ENCODE data around the gene GATA1. TPM values are rescaled to one million over a fixed set of nuclear protein-coding genes. Genes with fewer than 3 reads are reported as not detected.

Gene GATA1
- not detected in 2 replicates for total RNA-seq (2014; rRNA removed; shearing (Covaris generic); ENCODE audit: low replicate concordance)

DNA sequence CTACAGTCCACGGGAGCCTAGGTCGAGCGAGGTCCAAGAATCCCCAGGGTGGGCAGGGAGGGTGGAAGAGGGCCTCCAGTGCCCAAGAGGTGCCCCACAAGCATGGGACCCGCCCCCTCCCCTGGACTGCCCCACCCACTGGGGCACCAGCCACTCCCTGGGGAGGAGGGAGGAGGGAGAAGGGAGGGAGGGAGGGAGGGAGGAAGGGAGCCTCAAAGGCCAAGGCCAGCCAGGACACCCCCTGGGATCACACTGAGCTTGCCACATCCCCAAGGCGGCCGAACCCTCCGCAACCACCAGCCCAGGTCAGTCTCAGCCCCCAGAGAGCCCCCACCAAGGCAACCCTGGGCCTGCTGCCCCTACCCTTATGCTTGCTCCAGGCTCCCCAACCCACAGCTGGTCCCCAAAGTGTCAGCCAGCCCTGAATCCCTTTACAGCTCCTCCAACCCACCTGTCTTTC, at the start of gene GATA1:
Gene GATA1, plus strand, starts transcription at position 250 of the 460 bp plus-strand sequence. CDS start 4,520 bp downstream, outside the sequence.
- in situ Hi-C loops (cut with HindIII; ENCODE audit: low pct_unique_long_range_greater_than_20kb, low sequenced_read_pairs) = no loop called here
- no peak for DNase-seq (ENCODE audit: low read depth)

DNA sequence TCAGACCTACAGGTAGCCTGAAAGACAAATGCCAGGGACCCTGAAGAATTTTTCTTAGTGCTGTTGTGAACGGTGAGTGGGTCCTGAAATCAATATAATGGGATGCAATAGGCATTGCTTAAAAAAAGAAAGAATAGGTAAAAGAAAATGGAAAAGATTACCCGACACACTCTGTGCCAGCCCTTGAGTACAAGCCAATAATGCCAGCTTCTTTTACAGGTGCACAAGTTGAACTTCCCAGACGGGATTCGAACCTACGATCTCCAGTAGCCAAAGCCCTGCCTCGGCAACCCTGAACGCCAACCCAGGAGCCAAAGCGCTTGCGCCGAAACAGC, 49.5 kb upstream of the GATA1 start:
- in situ Hi-C loops (cut with HindIII; ENCODE audit: low pct_unique_long_range_greater_than_20kb, low sequenced_read_pairs) = no loop called here
- DNase-seq (ENCODE audit: low read depth) = no peak

DNA sequence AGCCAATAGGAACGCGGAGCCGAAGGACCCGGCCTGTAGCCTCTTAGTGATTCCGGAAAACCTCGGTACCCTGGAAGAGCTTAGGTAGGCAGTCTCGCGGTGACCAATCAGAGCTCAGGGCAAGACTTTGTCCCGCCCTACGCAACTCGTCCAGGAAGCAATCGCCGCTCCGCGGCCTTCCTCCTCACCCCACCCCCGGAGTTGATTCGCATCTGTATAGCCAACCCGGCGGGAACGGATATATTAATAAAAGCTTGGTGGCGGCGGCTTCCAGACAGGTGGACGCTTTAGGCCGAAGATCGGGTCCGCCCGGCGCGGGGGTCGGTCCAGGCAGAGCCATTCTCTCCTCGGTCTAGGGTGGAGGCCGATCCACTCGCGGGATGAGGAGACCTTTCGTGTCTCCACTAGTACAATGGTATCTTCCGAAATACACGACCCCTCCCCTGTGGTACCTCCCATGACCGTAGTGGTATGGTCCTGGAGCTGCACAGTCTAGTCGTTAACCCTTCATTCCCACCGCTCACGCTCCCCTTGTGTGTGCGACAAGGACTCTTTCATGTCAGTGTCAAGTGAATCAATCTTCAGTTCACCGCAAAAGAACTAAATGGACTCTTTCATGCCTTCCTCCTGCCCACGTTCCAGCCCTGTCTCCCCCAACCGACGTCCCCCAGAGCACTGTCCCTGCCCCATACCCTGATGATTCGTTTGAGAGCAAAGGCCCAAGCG, 49.0 kb upstream of the GATA1 start:
- in situ Hi-C loops (cut with HindIII; ENCODE audit: low pct_unique_long_range_greater_than_20kb, low sequenced_read_pairs) = no loop called here
- DNase-seq (ENCODE audit: low read depth) = peak; percentile 90

DNA sequence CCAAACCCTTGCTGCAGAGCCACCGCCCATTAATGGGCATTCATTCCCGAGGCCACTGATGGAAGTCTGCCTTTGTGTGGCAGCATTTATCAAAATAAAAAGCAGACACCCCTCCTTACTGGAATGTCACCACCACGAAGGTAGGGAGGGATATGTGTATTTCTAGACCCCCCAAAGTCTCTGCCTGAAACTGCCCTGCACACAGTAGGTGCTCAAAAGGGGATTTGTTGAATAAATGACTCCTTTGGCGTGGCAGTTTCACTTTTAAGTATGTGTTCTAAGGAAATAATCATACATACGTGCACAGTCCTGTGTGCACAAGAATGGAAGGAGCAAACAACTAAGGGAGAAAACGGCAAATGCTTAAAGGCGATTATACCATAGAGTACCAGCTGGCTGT, 48.5 kb upstream of the GATA1 start:
- in situ Hi-C loops (cut with HindIII; ENCODE audit: low pct_unique_long_range_greater_than_20kb, low sequenced_read_pairs) = no loop called here
- DNase-seq (ENCODE audit: low read depth) = no peak

DNA sequence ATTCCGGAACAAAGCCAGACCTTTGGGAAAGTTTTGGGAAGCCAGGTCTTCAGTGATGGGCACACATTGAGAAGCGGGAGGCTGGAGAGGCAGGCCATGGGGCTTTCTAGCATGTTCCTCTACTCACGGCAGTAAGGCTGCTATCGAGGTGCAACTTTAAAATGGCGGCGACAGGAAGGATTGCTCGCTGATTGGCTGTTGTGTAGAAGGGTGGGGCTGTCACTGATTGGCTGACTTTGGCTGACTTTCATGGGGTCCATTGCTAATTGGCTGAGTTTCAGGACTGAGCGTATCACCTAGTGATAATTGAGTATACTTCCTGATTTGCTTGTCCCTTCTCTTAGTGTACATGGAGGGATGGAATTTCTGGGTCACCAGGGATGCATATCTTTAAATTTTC, 44.6 kb upstream of the GATA1 start:
- in situ Hi-C loops (cut with HindIII; ENCODE audit: low pct_unique_long_range_greater_than_20kb, low sequenced_read_pairs) = no loop called here
- no peak for DNase-seq (ENCODE audit: low read depth)

DNA sequence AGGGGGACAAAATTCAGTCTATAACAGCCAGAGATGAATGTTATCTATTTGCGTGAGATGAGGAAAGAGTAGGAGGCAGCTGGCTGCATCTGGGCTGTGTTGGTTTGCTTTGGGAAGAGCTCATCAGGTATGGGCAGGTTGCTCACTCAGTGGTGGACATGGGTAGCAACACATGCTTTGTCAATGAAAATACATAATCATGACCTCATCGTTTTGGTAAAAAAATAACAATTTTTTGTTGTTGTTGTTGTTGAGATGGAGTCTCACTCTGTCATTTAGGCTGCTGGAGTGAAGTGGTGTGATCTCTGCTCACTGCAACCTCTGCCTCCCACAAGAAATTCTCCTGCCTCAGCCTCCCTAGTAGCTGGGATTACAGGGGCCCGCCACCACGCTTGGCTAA, 41.2 kb upstream of the GATA1 start:
- in situ Hi-C loops (cut with HindIII; ENCODE audit: low pct_unique_long_range_greater_than_20kb, low sequenced_read_pairs) = no loop called here
- no peak for DNase-seq (ENCODE audit: low read depth)

DNA sequence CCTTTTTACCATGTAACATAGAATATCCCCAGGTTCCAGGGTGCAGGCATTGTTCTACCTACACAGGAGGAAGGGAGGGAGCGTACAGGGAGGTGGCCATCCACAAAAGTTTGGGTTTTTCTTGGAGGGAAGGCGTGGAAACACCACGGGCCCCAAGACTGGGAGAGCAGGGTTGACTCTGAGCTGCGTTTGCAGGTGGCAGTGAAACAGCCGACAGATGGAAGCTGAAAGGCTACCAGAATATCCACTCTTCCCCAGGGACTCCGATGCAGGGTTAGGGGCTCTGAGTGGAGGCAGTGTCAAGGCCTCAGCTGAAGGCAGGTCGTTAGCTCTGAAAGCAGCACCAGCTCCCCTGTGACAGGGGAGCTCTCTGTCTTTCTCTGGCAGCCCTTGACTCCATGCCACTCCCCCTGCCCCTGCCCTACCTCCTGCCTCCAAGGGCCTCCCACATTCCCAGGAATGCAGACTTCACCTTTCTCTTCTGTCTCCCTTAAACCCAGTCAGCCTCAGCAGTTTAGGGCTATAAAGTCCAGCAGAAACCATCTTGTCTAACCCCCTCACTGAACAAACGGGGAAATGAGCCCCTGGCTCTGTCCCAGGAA, 38.9 kb upstream of the GATA1 start:
- DNase-seq (ENCODE audit: low read depth) = no peak

DNA sequence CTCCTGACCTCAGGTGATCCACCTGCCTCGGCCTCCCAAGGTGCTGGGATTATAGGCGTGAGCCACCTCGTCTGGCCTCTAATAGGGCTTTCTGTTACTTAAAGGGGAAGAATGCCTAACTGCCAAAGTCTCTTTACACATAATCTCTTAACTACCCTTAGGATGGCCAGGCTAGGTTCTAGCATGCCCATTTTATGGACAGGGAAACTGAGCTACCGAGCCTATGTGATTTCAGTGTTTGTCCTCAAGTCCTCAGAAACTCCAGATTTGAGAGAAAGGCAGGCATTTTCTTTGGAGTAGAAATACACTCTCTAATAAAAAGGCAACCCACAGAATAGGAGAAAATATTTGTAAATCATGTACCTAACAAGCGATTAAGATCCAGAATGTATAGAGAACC, 37.2 kb upstream of the GATA1 start:
- DNase-seq (ENCODE audit: low read depth) = no peak
- in situ Hi-C loops (cut with HindIII; ENCODE audit: low pct_unique_long_range_greater_than_20kb, low sequenced_read_pairs) = no loop called here

More for the DNA sequence above, 38.9 kb upstream of the GATA1 start:
- in situ Hi-C loops (cut with HindIII; ENCODE audit: low pct_unique_long_range_greater_than_20kb, low sequenced_read_pairs) = no loop called here

DNA sequence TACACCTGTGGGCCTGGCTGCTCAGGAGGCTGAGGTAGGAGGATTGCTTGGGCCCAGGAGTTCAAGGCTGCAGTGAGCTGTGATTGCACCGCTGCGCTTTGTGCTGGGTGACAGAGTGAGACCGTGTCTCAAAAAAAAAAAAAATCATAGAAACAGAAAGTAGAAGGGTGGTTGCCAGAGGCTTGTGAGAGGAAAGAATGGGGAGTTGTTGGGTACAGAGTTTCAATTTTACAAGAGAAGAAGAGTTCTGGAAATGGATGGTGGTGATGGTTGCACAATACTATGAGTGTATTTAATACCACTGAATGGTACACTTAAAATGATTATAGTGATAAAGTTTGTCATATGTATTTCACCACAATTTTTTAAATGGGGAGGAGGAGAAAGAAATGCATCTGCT, 35.0 kb upstream of the GATA1 start:
- no peak for DNase-seq (ENCODE audit: low read depth)
- in situ Hi-C loops (cut with HindIII; ENCODE audit: low pct_unique_long_range_greater_than_20kb, low sequenced_read_pairs) = no loop called here

DNA sequence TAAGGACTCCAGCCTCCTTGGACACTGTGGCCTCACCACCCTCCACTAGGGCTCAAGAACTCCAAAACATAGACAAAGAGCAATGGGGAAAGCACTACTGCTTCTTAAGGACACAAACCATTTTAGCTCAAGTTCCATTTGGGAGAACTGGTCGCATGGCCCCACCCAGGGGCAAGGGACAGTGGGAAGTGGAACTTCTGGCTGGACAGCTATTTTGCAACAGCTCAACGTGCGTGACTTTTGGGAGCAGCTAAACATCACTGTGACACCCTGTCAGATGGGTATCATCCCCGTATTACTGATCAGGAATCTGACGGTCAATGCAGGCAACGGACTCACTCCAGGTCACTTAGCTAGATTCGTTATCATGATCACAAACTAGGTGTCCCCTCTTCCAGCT, 33.9 kb upstream of the GATA1 start:
- in situ Hi-C loops (cut with HindIII; ENCODE audit: low pct_unique_long_range_greater_than_20kb, low sequenced_read_pairs) = no loop called here
- DNase-seq (ENCODE audit: low read depth) = no peak

DNA sequence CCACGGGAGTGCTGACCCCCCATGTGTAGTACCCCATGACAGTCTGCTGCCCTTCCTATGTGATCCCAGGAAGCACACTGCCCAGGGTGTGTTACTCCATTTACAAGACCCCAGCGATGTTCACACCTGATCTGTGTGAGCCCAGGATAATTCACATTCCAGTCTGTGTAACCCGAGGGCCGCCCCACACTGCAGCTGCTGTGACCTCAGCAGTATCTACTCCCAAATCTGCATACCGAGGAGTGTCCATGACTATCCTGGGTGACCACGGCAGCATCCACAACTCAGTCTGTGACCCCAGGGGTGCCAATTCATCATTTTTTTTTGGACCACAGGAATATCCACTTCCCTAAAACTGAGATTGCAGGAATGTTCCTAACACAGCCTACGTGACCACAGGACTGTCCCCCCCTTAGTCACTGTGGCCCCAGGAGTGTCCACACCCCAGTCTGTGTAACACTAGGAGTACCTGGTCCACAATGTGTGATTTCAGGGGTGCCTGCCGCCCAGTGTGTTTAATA, 32.6 kb upstream of the GATA1 start:
- in situ Hi-C loops (cut with HindIII; ENCODE audit: low pct_unique_long_range_greater_than_20kb, low sequenced_read_pairs) = no loop called here
- DNase-seq (ENCODE audit: low read depth) = no peak

DNA sequence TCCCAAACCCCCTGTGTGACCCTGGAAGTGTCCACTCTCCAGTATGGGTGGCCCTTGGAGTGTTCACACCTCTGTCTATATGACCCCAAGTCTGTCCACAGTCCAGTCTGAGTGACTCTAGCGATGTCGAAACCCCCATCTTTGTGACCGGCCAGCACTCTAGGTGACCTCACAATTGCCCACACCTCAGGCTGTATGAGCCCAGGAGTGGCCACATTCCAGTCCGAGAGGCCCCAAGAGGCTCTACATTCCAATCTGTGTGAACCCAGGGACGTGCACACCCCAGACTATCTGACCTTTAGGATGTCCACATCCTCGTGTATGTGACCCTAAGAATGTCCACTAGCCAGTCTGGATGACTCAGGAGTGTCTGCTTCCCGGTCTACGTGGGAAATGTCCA, 32.2 kb upstream of the GATA1 start:
- DNase-seq (ENCODE audit: low read depth) = no peak

DNA sequence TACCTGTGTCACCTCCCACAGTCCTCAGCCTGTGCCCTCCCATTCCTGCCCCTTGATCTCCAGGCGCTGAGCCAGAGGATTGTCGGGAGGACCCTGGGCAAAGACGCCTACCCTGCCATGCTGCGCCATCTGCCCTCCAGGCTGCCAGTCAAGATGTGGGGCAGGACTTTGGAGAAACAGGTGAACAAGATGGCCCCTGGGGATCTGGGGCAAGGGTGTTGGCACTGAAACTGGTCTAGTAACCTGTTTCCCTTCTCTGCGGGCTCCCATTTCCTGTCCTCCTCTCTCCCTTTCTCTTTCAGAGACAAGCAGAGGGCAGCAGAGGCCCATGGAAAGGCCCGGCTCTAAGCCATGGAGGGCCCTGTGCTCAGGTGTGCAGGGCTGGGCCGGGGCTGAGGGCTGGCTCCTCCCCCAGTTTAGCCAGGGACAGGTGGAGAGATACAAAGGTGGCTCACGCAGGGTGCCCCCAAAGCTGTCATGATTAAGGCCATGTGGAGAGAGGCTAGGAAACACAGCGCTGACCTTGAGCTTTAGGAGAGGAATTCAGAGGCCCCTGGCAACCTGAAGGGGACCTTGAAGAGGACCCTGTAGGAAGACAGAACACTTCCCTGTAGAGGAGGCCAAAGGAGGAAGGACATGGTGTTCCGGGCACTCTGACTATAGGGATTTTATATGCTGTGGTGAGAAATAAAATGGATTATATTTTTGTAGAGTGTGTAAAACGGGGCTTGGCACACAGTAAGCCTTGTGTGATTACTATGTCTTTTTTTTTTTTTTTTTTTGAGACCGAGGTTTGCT, 24.5 kb upstream of the GATA1 start, which contains the start of gene GLOD5:
Gene GLOD5, plus strand, starts transcription at position 74 of the 798 bp plus-strand sequence. Its CDS starts 44 bp downstream, at position 118.
- in situ Hi-C loops (cut with HindIII; ENCODE audit: low pct_unique_long_range_greater_than_20kb, low sequenced_read_pairs) = no loop called here
- peak; percentile 15 for DNase-seq (ENCODE audit: low read depth)

More for the DNA sequence above, 32.2 kb upstream of the GATA1 start:
- in situ Hi-C loops (cut with HindIII; ENCODE audit: low pct_unique_long_range_greater_than_20kb, low sequenced_read_pairs) = no loop called here

DNA sequence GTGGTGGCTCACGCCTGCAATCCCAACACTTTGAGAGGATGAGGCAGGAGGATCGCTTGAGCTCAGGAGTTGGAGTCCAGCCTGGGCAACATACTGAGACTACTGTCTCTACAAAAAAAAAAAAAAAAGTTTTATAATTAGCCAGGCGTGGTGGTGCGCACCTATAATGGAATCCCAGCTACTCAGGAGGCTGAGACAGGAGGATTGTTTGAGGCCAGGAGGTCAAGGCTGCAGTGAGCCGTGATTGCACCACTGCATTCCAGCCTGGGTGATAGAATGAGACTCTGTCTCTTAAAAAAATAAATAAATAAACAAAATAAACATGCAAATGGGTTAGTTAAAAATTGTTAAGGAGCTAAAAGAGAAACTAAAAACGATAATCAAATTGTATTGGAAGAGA, 17.2 kb upstream of the GATA1 start:
- peak; percentile 9 for DNase-seq (ENCODE audit: low read depth)
- in situ Hi-C loops (cut with HindIII; ENCODE audit: low pct_unique_long_range_greater_than_20kb, low sequenced_read_pairs) = no loop called here

DNA sequence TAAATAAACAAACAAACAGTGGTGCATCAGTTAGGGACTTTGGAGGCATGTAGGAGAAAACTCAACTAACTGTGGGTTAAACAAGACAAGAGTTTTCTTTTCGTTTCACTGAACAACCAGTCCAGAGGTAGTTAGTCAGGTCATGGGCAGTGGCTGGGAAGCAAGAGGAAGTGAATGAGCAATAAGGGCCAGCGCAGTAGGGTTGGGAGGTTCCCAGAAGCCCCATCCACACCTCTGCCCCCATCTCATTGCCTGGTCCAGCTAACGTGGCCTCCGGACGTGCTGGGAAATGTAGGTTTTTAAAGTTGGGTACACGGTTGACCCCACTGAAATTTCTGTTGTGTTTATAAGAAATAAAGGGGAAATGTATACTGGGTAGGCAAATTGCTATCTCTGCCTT, 16.1 kb upstream of the GATA1 start:
- in situ Hi-C loops (cut with HindIII; ENCODE audit: low pct_unique_long_range_greater_than_20kb, low sequenced_read_pairs) = no loop called here

DNA sequence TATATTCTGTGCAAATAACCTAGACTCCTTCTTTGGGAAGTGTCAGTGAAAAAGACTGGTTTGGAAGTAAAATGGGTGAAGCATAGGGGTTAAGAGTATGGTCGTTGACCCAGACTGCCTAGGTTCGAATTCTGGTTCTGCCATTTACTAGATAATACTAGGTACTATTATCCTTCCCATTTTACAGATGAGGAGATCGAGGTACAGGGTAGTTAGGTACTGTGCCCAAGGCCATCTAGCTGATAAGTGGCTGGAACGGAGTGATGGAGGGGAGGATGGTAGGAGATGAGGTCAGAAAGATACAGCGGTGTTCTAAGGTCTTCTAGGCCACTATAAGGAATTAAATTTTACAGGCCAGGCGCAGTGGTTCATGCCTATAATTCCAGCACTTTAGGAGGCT, 13.8 kb upstream of the GATA1 start:
- no peak for DNase-seq (ENCODE audit: low read depth)
- in situ Hi-C loops (cut with HindIII; ENCODE audit: low pct_unique_long_range_greater_than_20kb, low sequenced_read_pairs) = no loop called here

More for the DNA sequence above, 16.1 kb upstream of the GATA1 start:
- no peak for DNase-seq (ENCODE audit: low read depth)

DNA sequence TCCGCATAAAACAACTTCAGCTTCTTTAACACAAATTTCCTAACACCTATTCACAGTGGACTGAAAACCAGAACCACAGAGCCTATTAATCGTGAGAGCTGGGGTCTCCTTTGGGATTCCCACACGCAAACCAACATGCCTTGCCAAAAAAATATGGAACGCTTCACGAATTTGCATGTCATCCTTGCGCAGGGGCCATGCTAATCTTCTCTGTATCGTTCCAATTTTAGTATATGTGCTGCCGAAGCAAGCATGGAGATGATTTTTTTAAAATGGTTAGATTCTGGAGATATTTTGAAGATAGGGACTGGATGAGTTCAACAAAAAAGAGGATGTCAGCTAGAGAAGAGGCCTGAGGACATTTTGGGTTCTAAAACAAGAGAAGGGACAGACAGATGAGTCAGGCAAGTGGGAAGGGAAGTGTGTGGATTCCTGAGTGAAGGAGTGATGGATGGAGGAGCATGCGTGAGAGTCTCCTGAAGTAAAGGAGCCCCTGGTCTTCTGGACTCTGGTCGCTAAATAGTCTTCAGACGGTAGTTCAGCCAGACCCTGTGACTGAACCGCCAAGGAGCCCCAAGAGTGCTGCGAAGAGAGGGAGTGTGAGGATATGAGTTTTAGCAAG, 9.5 kb upstream of the GATA1 start:
- in situ Hi-C loops (cut with HindIII; ENCODE audit: low pct_unique_long_range_greater_than_20kb, low sequenced_read_pairs) = no loop called here
- no peak for DNase-seq (ENCODE audit: low read depth)

DNA sequence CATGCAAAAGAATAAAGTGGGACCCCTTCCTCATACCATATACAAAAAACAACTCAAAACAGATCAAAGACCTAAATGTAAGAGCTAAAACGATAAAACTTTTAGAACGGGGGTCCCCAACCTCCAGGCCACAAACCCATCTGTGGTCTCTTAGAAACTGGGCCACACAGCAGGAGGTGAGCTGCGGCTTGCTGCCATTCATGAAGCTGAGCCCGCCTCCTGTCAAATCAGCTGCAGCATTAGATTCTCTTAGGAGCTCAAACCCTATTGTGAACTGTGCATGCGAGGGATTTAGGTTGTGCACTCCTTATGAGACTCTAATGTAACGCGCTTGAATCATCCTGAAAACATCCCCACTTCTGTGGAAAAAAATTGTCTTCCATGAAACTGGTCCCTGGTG, 7.0 kb upstream of the GATA1 start:
- DNase-seq (ENCODE audit: low read depth) = no peak
- in situ Hi-C loops (cut with HindIII; ENCODE audit: low pct_unique_long_range_greater_than_20kb, low sequenced_read_pairs) = no loop called here

All from Caki2 (cell line).